Ishikawa (cell line): ENCODE measurements around the gene GREB1L.

ENCODE experiments used
- CEBPB ChIP-seq: IDR thresholded peaks from 2 replicates; pipeline ENCODE4 v1.6.1; 2012
- CREB1 ChIP-seq: IDR thresholded peaks from 2 replicates; pipeline ENCODE4 v1.6.1; 2012; ENCODE audit warnings: low read depth
- EGR1 ChIP-seq: IDR thresholded peaks from 2 replicates; pipeline ENCODE4 v1.6.1; 2012
- EP300 ChIP-seq: IDR thresholded peaks from 2 replicates; pipeline ENCODE4 v1.6.1; 2012; ENCODE audit warnings: borderline replicate concordance
- FOXM1 ChIP-seq: IDR thresholded peaks from 2 replicates; pipeline ENCODE4 v1.6.1; 2012; ENCODE audit warnings: low read depth, borderline replicate concordance
- MAX ChIP-seq: IDR thresholded peaks from 2 replicates; pipeline ENCODE4 v1.6.1; 2012
- NFIC ChIP-seq: IDR thresholded peaks from 2 replicates; pipeline ENCODE4 v1.6.1; 2012
- RAD21 ChIP-seq: IDR thresholded peaks from 2 replicates; pipeline ENCODE4 v1.6.1; 2012; ENCODE audit warnings: low read depth
- REST ChIP-seq: IDR thresholded peaks from 2 replicates; pipeline ENCODE4 v1.6.1; 2012; ENCODE audit warnings: low read depth, mild to moderate bottlenecking
- TAF1 ChIP-seq: IDR thresholded peaks from 2 replicates; pipeline ENCODE4 v1.6.1; 2012; ENCODE audit warnings: low read depth, mild to moderate bottlenecking
- TCF12 ChIP-seq: IDR thresholded peaks from 2 replicates; pipeline ENCODE4 v1.6.1; 2012; ENCODE audit warnings: low read depth
- TEAD4 ChIP-seq: IDR thresholded peaks from 2 replicates; pipeline ENCODE4 v1.6.1; 2012
- USF1 ChIP-seq: IDR thresholded peaks from 2 replicates; pipeline ENCODE4 v1.6.1; 2012
- YY1 ChIP-seq: IDR thresholded peaks from 2 replicates; pipeline ENCODE4 v1.6.1; 2012; ENCODE audit warnings: low read depth
- ZBTB7A ChIP-seq: IDR thresholded peaks from 2 replicates; pipeline ENCODE4 v1.6.1; 2012; ENCODE audit warnings: low read depth

The GREB1L gene

GRCh38 chr18:21218862-21219261 lies 23.2 kb upstream of the GREB1L start:
- no peak for TF ChIP-seq CREB1
- TF ChIP-seq CEBPB = no peak
- TF ChIP-seq EP300 = no peak
- TF ChIP-seq FOXM1 = no peak

GRCh38 chr18:21230436-21230835 lies 11.6 kb upstream of the GREB1L start:
- TF ChIP-seq USF1 (no peak), EP300 (no peak), FOXM1 (no peak), TCF12 (no peak), CEBPB (no peak), MAX (no peak), NFIC (no peak), ZBTB7A (no peak), REST (no peak), RAD21 (no peak), EGR1 (no peak), TAF1 (no peak), CREB1 (no peak), TEAD4 (no peak)

- TF ChIP-seq EP300 (no peak), YY1 (no peak), ZBTB7A (peak; percentile 86), TCF12 (no peak), TEAD4 (no peak)
Observed at GRCh38 chr18:21241301-21242048, 557 bp upstream of the GREB1L start.

GRCh38 chr18:21242780-21243401 lies 859 bp downstream of the GREB1L start:
- TF ChIP-seq TCF12 = no peak
- TF ChIP-seq MAX = 0 out of 2 replicates have a peak, but pooled peaks have one; percentile 4
- no peak for TF ChIP-seq TEAD4

GRCh38 chr18:21254576-21254975 lies 12.5 kb downstream of the GREB1L start:
- no peak for TF ChIP-seq FOXM1
- no peak for TF ChIP-seq CEBPB
- TF ChIP-seq YY1 = no peak
- TF ChIP-seq RAD21 = no peak
- no peak for TF ChIP-seq EP300
- no peak for TF ChIP-seq NFIC
- no peak for TF ChIP-seq TCF12
- no peak for TF ChIP-seq ZBTB7A
- TF ChIP-seq REST = no peak

- TF ChIP-seq MAX (no peak), USF1 (no peak), NFIC (no peak), EP300 (no peak), FOXM1 (no peak), RAD21 (no peak), EGR1 (no peak), REST (no peak)
Observed at GRCh38 chr18:21255211-21255610, 13.2 kb downstream of the GREB1L start.
